Measurements from ENCODE around the gene NUTF2. TPM values are rescaled to one million over a fixed set of nuclear protein-coding genes. Genes with fewer than 3 reads are reported as not detected.
A peak's percentile ranks its signal among the peaks of the same experiment; 100 is the strongest.
"Not testable (repeated sequence)": the region's sequence is repeated elsewhere in the genome, so short reads cannot be mapped to it uniquely, and the experiment has no call there.

NUTF2 gene
- total RNA-seq, 2 donors from 2014 or later, result 201 to 218 TPM

DNA sequence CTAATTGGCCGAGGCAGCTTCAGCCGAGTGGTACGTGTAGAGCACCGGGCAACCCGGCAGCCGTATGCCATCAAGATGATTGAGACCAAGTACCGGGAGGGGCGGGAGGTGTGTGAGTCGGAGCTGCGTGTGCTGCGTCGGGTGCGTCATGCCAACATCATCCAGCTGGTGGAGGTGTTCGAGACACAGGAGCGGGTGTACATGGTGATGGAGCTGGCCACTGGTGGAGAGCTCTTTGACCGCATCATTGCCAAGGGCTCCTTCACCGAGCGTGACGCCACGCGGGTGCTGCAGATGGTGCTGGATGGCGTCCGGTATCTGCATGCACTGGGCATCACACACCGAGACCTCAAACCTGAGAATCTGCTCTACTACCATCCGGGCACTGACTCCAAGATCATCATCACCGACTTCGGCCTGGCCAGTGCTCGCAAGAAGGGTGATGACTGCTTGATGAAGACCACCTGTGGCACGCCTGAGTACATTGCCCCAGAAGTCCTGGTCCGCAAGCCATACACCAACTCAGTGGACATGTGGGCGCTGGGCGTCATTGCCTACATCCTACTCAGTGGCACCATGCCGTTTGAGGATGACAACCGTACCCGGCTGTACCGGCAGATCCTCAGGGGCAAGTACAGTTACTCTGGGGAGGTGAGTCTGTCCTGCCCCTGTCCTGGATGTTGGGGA, 62.5 kb downstream of the NUTF2 start:
- H3K4me3 ChIP-seq (ENCODE audit: low read length), result no peak overlapping the region
- peaks cover 20% of the 10 kb centered on the region for H3K36me3 ChIP-seq (ENCODE audit: control insufficient read depth, insufficient read depth, low read length)
- 95 to 97% methylated on average over 35 to 36 of the region's 36 CpGs for WGBS, 2 experiments (ENCODE audit: insufficient coverage in 1 of 2, insufficient read length in 1 of 2)
- no peak overlapping the region for H3K27ac ChIP-seq (ENCODE audit: low read depth, low read length)
- no peaks in the 10 kb centered on the region for H3K9me3 ChIP-seq (ENCODE audit: control insufficient read depth, low read length)
- TF ChIP-seq, protein P1, sequence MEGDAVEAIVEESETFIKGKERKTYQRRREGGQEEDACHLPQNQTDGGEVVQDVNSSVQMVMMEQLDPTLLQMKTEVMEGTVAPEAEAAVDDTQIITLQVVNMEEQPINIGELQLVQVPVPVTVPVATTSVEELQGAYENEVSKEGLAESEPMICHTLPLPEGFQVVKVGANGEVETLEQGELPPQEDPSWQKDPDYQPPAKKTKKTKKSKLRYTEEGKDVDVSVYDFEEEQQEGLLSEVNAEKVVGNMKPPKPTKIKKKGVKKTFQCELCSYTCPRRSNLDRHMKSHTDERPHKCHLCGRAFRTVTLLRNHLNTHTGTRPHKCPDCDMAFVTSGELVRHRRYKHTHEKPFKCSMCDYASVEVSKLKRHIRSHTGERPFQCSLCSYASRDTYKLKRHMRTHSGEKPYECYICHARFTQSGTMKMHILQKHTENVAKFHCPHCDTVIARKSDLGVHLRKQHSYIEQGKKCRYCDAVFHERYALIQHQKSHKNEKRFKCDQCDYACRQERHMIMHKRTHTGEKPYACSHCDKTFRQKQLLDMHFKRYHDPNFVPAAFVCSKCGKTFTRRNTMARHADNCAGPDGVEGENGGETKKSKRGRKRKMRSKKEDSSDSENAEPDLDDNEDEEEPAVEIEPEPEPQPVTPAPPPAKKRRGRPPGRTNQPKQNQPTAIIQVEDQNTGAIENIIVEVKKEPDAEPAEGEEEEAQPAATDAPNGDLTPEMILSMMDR (conservative IDR thresholded peaks at IDR 0.05), result no peak
- H3K27me3 ChIP-seq (ENCODE audit: control insufficient read depth, insufficient read depth, low read length, poor library complexity, severe bottlenecking), result no peaks in the 10 kb centered on the region
- Mint-ChIP-seq H3K27me3 (ENCODE audit: insufficient read depth) (no peaks in the 10 kb centered on the region), H3K4me3 (no peak overlapping the region), H3K27ac (peak overlapping the region; percentile 44), H3K9me3 (no peaks in the 10 kb centered on the region), H3K36me3 (ENCODE audit: low read depth) (peaks cover 28% of the 10 kb centered on the region), H3K4me1 (peaks cover 5% of the 10 kb centered on the region)
- no peak for DNase-seq
- no peaks in the 10 kb centered on the region for H3K4me1 ChIP-seq (ENCODE audit: control insufficient read depth, insufficient read depth, low read length)
- H3K9ac ChIP-seq (ENCODE audit: extremely low read depth, low read length, poor library complexity, severe bottlenecking), result no peak overlapping the region

DNA sequence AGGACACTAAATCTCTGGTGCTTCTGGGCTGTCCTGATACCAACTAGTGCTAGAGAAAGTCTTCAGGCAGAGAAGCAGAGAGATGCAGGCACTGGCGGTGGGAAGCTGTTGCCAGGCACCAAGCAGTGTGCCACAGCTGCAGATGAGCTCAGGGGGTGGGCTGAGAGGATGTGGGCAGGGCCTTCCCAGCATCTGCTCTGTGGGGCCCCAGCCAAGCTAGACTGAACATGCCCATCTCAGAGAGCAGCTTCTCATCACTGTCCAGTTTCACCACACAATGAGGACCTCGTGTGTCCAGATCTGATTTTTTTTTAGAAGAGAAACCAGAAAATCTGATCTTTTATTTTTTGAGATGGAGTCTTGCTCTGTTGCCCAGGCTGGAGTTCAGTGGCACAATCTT, 63.4 kb downstream of the NUTF2 start:
- Mint-ChIP-seq H3K27me3 (ENCODE audit: insufficient read depth) (no peaks in the 10 kb centered on the region), H3K9me3 (no peaks in the 10 kb centered on the region), H3K36me3 (ENCODE audit: low read depth) (peaks cover 26% of the 10 kb centered on the region), H3K27ac (peak overlapping the region; percentile 26), H3K4me3 (no peak overlapping the region), H3K4me1 (peaks cover 13% of the 10 kb centered on the region)
- Histone ChIP-seq H3K9me3 (ENCODE audit: control insufficient read depth, low read length) (no peaks in the 10 kb centered on the region), H3K27me3 (ENCODE audit: control insufficient read depth, insufficient read depth, low read length, poor library complexity, severe bottlenecking) (no peaks in the 10 kb centered on the region), H3K4me3 (ENCODE audit: low read length) (no peak overlapping the region), H3K9ac (ENCODE audit: extremely low read depth, low read length, poor library complexity, severe bottlenecking) (no peak overlapping the region), H3K36me3 (ENCODE audit: control insufficient read depth, insufficient read depth, low read length) (peaks cover 20% of the 10 kb centered on the region), H3K4me1 (ENCODE audit: control insufficient read depth, insufficient read depth, low read length) (peaks cover 4% of the 10 kb centered on the region), H3K27ac (ENCODE audit: low read depth, low read length) (no peak overlapping the region)
- no peak for DNase-seq
- 90 to 94% methylated on average over 2 of the region's 2 CpGs for WGBS, 2 experiments (ENCODE audit: insufficient coverage in 1 of 2, insufficient read length in 1 of 2)
- TF ChIP-seq, protein P1 (conservative IDR thresholded peaks at IDR 0.05), result no peak

DNA sequence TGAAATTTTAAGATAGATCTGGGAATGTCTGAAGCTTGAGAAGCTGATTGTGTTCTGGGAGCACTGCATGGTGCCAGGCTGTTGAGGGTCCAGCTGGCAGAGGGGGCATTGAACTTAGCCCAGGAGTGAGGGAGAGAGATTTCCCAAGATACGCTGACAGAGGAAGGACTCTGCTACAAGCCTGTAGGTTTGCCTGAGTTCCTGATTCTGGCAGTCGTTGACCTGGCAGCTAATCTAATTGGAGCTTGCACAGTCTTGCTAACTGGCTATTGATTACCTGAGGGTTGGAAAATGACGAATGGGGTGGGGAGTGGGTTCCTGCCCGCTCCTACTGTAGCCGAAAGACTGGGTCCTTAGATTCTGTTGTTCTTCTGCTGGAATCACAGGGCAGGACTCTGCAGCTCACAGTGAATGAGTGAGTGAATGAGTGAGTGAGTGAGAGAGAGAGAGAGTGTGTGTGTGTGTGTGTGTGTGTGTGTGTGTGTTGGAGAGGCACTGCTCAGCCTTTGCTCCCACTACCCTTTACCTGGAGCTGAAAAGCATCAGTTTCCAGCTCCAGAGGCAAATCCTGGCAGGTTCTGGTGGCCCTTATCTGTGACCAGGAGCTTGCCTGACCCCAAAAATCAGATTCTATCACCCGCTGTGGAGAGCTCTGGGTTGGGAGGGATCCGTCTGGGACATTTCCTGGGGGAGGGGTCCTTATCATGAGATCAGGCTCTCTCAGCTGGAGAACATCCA, 68.2 kb downstream of the NUTF2 start:
- Mint-ChIP-seq H3K9me3 (no peaks in the 10 kb centered on the region), H3K4me1 (peaks cover 28% of the 10 kb centered on the region), H3K36me3 (ENCODE audit: low read depth) (peaks cover 27% of the 10 kb centered on the region), H3K27ac (peak overlapping the region; percentile 71), H3K27me3 (ENCODE audit: insufficient read depth) (no peaks in the 10 kb centered on the region), H3K4me3 (no peak overlapping the region)
- WGBS, 2 experiments (ENCODE audit: insufficient coverage in 1 of 2, insufficient read length in 1 of 2), result 69 to 74% methylated on average over 7 of the region's 7 CpGs
- Histone ChIP-seq H3K27ac (ENCODE audit: low read depth, low read length) (no peak overlapping the region), H3K9ac (ENCODE audit: extremely low read depth, low read length, poor library complexity, severe bottlenecking) (no peak overlapping the region), H3K4me3 (ENCODE audit: low read length) (no peak overlapping the region), H3K9me3 (ENCODE audit: control insufficient read depth, low read length) (no peaks in the 10 kb centered on the region), H3K27me3 (ENCODE audit: control insufficient read depth, insufficient read depth, low read length, poor library complexity, severe bottlenecking) (no peaks in the 10 kb centered on the region), H3K4me1 (ENCODE audit: control insufficient read depth, insufficient read depth, low read length) (peaks cover 4% of the 10 kb centered on the region), H3K36me3 (ENCODE audit: control insufficient read depth, insufficient read depth, low read length) (peaks cover 26% of the 10 kb centered on the region)
- TF ChIP-seq, protein P1 (conservative IDR thresholded peaks at IDR 0.05), result no peak
- DNase-seq, result peak; percentile 67

DNA sequence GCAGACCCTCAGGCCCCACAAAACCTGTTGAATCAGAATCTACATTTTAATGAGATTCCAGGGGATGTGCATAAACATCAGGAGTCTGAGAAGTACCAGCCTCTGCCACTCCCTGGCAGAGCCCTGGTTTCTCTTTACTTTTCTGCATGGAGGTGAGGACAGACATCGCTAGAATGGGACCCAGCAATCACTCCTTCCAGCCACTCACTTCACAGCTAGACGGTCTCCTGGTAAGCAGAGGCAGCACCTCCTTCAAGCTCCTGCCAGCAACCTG, 68.7 kb downstream of the NUTF2 start:
- not testable (repeated sequence) for H3K27me3 Mint-ChIP-seq (ENCODE audit: insufficient read depth); H3K9me3 Mint-ChIP-seq; H3K9ac ChIP-seq (ENCODE audit: extremely low read depth, low read length, poor library complexity, severe bottlenecking); H3K4me3 ChIP-seq (ENCODE audit: low read length); H3K27ac ChIP-seq (ENCODE audit: low read depth, low read length); H3K27me3 ChIP-seq (ENCODE audit: control insufficient read depth, insufficient read depth, low read length, poor library complexity, severe bottlenecking); H3K9me3 ChIP-seq (ENCODE audit: control insufficient read depth, low read length); H3K4me3 Mint-ChIP-seq; H3K4me1 ChIP-seq (ENCODE audit: control insufficient read depth, insufficient read depth, low read length); DNase-seq
- 83% methylated on average over 1 of the region's 2 CpGs; no CpG with 5 or more reads in 1 of the 2 experiments for whole genome bisulfite sequencing, 2 experiments (ENCODE audit: insufficient coverage in 1 of 2, insufficient read length in 1 of 2)
- Mint-ChIP-seq H3K4me1 (peaks cover 28% of the 10 kb centered on the region), H3K27ac (peak overlapping the region; percentile 71), H3K36me3 (ENCODE audit: low read depth) (peaks cover 23% of the 10 kb centered on the region)
- H3K36me3 ChIP-seq (ENCODE audit: control insufficient read depth, insufficient read depth, low read length), result peaks cover 23% of the 10 kb centered on the region

All from endodermal cell (in vitro differentiated cells).